Fibroblast of the aortic adventitia (primary cell): ENCODE measurements around the gene FAM53A. TPM values are rescaled to one million over a fixed set of nuclear protein-coding genes. Genes with fewer than 3 reads are reported as not detected.

Experiments
- DNase-seq: peaks from one replicate; pipeline ENCODE4 v3.0.0-alpha.2; 2010; ENCODE audit warnings: low read depth
- H3K4me3 ChIP-seq: 2 replicates; pipeline ENCODE4 v1.5.1; 2011; ENCODE audit warnings: low read depth, mild to moderate bottlenecking, control low read depth, low read length, moderate library complexity
- total RNA-seq: library from RNA; depleted of rRNA; stranded (reverse); fragments of >200 nt; gene quantifications from 2 replicates; pipeline ENCODE4 v1.2.3, GENCODE V29; 2012; ENCODE audit warnings: low replicate concordance
- TF ChIP-seq, protein P1 (sequence below): IDR thresholded peaks from 2 replicates; pipeline ENCODE4 v1.5.1; 2011; ENCODE audit warnings: mild to moderate bottlenecking, low read length, control low read depth, inconsistent platforms; ENCODE audit not compliant: insufficient read depth

Gene FAM53A
- total RNA-seq, 1 donor = 2.5 TPM

GRCh38 chr4:1651609-1652008 lies 32.5 kb downstream of the FAM53A start:
- TF ChIP-seq, protein P1, sequence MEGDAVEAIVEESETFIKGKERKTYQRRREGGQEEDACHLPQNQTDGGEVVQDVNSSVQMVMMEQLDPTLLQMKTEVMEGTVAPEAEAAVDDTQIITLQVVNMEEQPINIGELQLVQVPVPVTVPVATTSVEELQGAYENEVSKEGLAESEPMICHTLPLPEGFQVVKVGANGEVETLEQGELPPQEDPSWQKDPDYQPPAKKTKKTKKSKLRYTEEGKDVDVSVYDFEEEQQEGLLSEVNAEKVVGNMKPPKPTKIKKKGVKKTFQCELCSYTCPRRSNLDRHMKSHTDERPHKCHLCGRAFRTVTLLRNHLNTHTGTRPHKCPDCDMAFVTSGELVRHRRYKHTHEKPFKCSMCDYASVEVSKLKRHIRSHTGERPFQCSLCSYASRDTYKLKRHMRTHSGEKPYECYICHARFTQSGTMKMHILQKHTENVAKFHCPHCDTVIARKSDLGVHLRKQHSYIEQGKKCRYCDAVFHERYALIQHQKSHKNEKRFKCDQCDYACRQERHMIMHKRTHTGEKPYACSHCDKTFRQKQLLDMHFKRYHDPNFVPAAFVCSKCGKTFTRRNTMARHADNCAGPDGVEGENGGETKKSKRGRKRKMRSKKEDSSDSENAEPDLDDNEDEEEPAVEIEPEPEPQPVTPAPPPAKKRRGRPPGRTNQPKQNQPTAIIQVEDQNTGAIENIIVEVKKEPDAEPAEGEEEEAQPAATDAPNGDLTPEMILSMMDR = no peak
- DNase-seq = no peak
- H3K4me3 ChIP-seq = no peak overlapping the region

DNA sequence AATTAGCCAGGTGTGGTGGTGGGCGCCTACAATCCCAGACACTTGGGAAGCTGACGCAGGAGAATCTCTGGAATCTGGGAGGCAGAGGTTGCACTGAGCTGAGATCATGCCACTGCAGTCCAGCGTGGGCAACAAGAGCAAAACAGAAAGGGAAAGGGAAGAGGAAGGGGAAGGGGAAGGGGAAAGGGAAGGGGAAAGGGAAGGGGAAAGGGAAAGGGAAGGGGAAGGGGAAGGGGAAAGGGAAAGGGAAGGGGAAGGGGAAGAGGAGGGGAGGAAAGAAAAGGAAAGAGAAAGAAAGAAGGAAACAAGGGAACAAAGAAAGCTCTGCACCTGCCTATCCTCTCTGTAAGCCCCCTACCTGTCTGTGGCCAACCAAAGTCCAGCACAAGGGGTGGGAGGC lies 35.2 kb downstream of the FAM53A start:
- no peak for DNase-seq
- TF ChIP-seq, protein P1 = no peak
- no peak overlapping the region for H3K4me3 ChIP-seq

- TF ChIP-seq, protein P1 = no peak
- no peak overlapping the region for H3K4me3 ChIP-seq
- DNase-seq = no peak
These were observed 36.7 kb downstream of the FAM53A start for GRCh38 chr4:1647432-1647831.

GRCh38 chr4:1646690-1647089 lies 37.4 kb downstream of the FAM53A start:
- H3K4me3 ChIP-seq = no peak overlapping the region
- TF ChIP-seq, protein P1 = no peak

DNA sequence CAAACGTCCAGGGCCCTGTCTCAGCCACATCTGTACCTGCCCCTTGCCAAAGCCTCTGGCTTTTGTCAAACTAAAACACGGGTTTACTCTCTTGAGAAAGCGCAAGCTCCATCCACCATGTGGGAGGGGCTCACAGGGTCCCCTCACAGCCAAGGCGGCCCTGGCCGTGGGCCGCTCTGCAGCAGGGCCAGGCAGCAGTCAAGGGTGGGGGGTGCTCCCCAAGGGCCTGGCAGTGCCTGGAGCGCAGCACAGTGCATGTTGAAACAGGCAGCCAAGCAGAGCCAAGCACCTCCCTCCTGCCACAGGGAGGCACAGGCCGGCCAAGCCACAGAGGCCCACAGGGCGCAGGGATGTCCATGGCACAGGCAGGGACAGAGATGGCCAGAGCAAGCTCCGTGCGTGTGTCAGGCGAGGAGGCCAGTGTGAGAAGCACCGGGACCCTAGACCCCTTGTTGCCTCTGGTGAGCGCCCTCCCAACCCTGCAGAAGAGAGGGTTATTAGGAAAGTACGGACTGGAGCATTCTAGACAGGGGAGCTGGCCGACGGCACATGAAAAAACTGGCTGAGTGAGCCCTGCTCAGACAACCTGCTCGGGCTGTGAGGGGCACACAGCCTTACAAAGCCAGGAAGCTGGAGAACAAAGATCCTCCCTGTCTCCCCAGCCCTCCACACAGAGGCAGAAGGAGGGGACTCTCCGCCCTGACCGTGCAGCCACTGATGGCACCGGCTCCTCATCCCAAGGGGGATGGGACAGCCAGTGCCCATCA lies 39.0 kb downstream of the FAM53A start:
- TF ChIP-seq, protein P1 = no peak
- H3K4me3 ChIP-seq = no peak overlapping the region
- DNase-seq = peak; percentile 43

More at GRCh38 chr4:1646690-1647089, 37.4 kb downstream of the FAM53A start:
- no peak for DNase-seq

- no peak for DNase-seq
- TF ChIP-seq, protein P1 = no peak
These were observed 40.0 kb downstream of the FAM53A start for GRCh38 chr4:1643971-1644735.

More at GRCh38 chr4:1643971-1644735, 40.0 kb downstream of the FAM53A start:
- no peak overlapping the region for H3K4me3 ChIP-seq
